WTC11 (cell line): Measurements from ENCODE around the gene SEC24B. TPM values are rescaled to one million over a fixed set of nuclear protein-coding genes. Genes with fewer than 3 reads are reported as not detected.

Source experiments
- ATAC-seq: fragments of 200-7000 bp; cut with Tn5 transposase; 2 replicates; pipeline ENCODE4 v1.10.0; 2021; ENCODE audit warnings: mild to moderate bottlenecking, moderate library complexity
- CTCF ChIA-PET: fragments of 300-600 bp; sonication (Branson Sonifier 250); formaldehyde crosslinking; loops from one replicate; lab custom pipeline; 2021; ENCODE audit warnings: antibody characterized with exemption; lab: Charles Lee
- POLR2A ChIA-PET: fragments of 350-600 bp; sonication (Branson Sonifier 250); formaldehyde crosslinking; loops from one replicate; lab custom pipeline; 2021; ENCODE audit warnings: antibody characterized with exemption; lab: Charles Lee
- DNase-seq: peaks from one replicate; pipeline ENCODE4 v3.0.0; 2021; ENCODE audit warnings: low spot score
- H3K27ac Mint-ChIP-seq: 2 replicates; pipeline ENCODE4 v1.8.0; 2021; ENCODE audit warnings: mixed read lengths
- H3K27me3 Mint-ChIP-seq: 2 replicates; pipeline ENCODE4 v1.8.0; 2021; ENCODE audit warnings: low read depth, mild to moderate bottlenecking, moderate library complexity, mixed read lengths
- H3K36me3 Mint-ChIP-seq: 2 replicates; pipeline ENCODE4 v1.8.0; 2021; ENCODE audit warnings: mixed read lengths
- H3K4me1 Mint-ChIP-seq: 2 replicates; pipeline ENCODE4 v1.8.0; 2022; ENCODE audit warnings: mixed read lengths
- H3K4me3 Mint-ChIP-seq: 2 replicates; pipeline ENCODE4 v1.8.0; 2021; ENCODE audit warnings: mild to moderate bottlenecking, moderate library complexity, mixed read lengths
- H3K9me3 Mint-ChIP-seq: 2 replicates; pipeline ENCODE4 v1.8.0; 2021; ENCODE audit warnings: mixed read lengths
- CREB1 ChIP-seq: sonication (generic); formaldehyde crosslinking; IDR thresholded peaks from 2 replicates; pipeline ENCODE4 v1.8.0; 2023; ENCODE audit warnings: mild to moderate bottlenecking, missing genetic modification reagents
- ESRRA ChIP-seq: sonication (generic); formaldehyde crosslinking; IDR thresholded peaks from 2 replicates; pipeline ENCODE4 v1.8.1; 2022; ENCODE audit warnings: mild to moderate bottlenecking, missing genetic modification reagents, borderline replicate concordance
- ETV6 ChIP-seq: sonication (generic); formaldehyde crosslinking; IDR thresholded peaks from 2 replicates; pipeline ENCODE4 v1.8.1; 2022; ENCODE audit warnings: mild to moderate bottlenecking, missing genetic modification reagents
- FOXP4 ChIP-seq: sonication (generic); formaldehyde crosslinking; IDR thresholded peaks from 2 replicates; pipeline ENCODE4 v1.8.0; 2022; ENCODE audit warnings: mild to moderate bottlenecking, missing genetic modification reagents
- GABPB1 ChIP-seq: sonication (generic); formaldehyde crosslinking; IDR thresholded peaks from 2 replicates; pipeline ENCODE4 v1.8.1; 2023; ENCODE audit warnings: mild to moderate bottlenecking, missing genetic modification reagents
- MAX ChIP-seq: sonication (generic); formaldehyde crosslinking; IDR thresholded peaks from 2 replicates; pipeline ENCODE4 v1.8.0; 2022; ENCODE audit warnings: mild to moderate bottlenecking, missing genetic modification reagents
- NFYB ChIP-seq: sonication (generic); formaldehyde crosslinking; conservative IDR thresholded peaks from 2 replicates; pipeline ENCODE4 v1.8.0; 2022; ENCODE audit warnings: low read depth, missing genetic modification reagents
- PRRX2 ChIP-seq: fragments of 250-450 bp; sonication (Bioruptor Pico); IDR thresholded peaks from 2 replicates; pipeline ENCODE4 v1.8.0; 2021; ENCODE audit warnings: mild to moderate bottlenecking
- RELA ChIP-seq: sonication (generic); formaldehyde crosslinking; IDR thresholded peaks from 2 replicates; pipeline ENCODE4 v1.8.1; 2022; ENCODE audit warnings: missing genetic modification reagents, mild to moderate bottlenecking, borderline replicate concordance
- SOX15 ChIP-seq: fragments of 250-450 bp; sonication (Bioruptor Pico); IDR thresholded peaks from 2 replicates; pipeline ENCODE4 v1.9.0; 2021; ENCODE audit warnings: mild to moderate bottlenecking
- TP53 ChIP-seq: sonication (generic); formaldehyde crosslinking; IDR thresholded peaks from 2 replicates; pipeline ENCODE4 v1.8.1; 2023; ENCODE audit warnings: mild to moderate bottlenecking, missing genetic modification reagents
- ZBTB21 ChIP-seq: sonication (generic); formaldehyde crosslinking; IDR thresholded peaks from 2 replicates; pipeline ENCODE4 v1.8.1; 2023; ENCODE audit warnings: mild to moderate bottlenecking, missing genetic modification reagents, borderline replicate concordance
- ZNF219 ChIP-seq: sonication (generic); formaldehyde crosslinking; IDR thresholded peaks from 2 replicates; pipeline ENCODE4 v1.8.0; 2023; ENCODE audit warnings: missing genetic modification reagents, mild to moderate bottlenecking, borderline replicate concordance
- ZNF423 ChIP-seq: fragments of 250-450 bp; sonication (Bioruptor Pico); IDR thresholded peaks from 2 replicates; pipeline ENCODE4 v2.1.2; 2022; ENCODE audit warnings: mild to moderate bottlenecking, moderate library complexity
- ZNF671 ChIP-seq: fragments of 250-450 bp; sonication (Bioruptor Pico); IDR thresholded peaks from 2 replicates; pipeline ENCODE4 v1.8.0; 2021; ENCODE audit warnings: mild to moderate bottlenecking
- total RNA-seq: library from RNA; stranded (reverse); gene quantifications from 3 replicates; pipeline ENCODE4 v1.2.3, GENCODE V29; 2021
- TF ChIP-seq, protein P1 (sequence below): sonication (generic); formaldehyde crosslinking; IDR thresholded peaks from 2 replicates; pipeline ENCODE4 v1.8.0; 2022; ENCODE audit warnings: mild to moderate bottlenecking, missing genetic modification reagents
- TF ChIP-seq, protein P2 (sequence below): fragments of 250-450 bp; sonication (Bioruptor Pico); IDR thresholded peaks from 2 replicates; pipeline ENCODE4 v1.8.0; 2021; ENCODE audit warnings: mild to moderate bottlenecking

The SEC24B gene
- total RNA-seq, 1 experiment from 2014 or later, result 24.0 TPM

DNA sequence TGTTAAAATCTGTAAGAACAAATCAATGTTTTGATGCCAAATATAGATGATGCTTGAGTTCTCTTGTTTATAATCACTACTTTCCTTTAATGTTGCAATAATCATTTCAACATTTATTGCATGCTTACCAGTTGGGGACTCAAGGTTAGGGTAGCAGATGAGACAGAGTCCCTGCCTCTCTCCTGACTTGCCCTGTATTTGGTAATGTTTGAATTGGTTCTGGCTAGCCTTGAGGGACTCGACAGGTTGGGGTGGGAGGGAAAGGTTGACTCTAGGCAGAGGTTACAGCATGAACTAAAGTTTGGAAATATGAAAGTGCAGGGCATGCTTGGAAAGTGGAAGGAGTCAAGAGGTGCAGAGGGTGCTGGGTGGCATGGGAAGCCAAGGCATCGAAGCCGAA, 2.0 kb downstream of the SEC24B start:
- Mint-ChIP-seq H3K27ac (peak overlapping the region; percentile 53; the same call in 1 of the 2 replicates), H3K27me3 (no peaks in the 10 kb centered on the region), H3K9me3 (no peaks in the 10 kb centered on the region), H3K4me3 (peak overlapping the region; percentile 80), H3K36me3 (peaks cover 2% of the 10 kb centered on the region; the same call in 1 of the 2 replicates), H3K4me1 (peaks cover 56% of the 10 kb centered on the region)
- TF ChIP-seq MAX (CRISPR knock-in tag) (no peak), GABPB1 (0 out of 2 replicates have a peak, but pooled peaks have one; percentile 28)
- CTCF ChIA-PET, result no interaction called here
- POLR2A ChIA-PET, result no interaction called here
- no peak for DNase-seq
- ATAC-seq, result no peak

DNA sequence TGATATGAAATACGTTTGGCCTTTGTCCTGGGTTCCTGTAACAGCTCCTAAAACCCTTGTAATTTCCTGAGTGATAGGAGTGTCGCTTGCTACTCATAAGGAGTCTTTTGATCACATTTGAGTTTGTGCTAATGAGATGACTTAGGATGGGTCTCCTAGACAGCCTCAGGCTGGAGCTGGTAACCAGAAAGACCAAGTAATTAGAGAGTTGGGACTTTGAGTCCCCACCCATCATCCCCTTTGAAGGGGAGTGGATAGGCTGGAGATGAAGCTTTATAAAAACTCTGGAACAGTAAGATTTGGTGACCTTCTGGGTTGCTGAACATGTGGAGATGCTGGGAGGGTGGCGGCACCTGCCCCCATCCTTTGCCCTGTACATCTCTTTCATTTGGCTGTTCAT, 2.9 kb downstream of the SEC24B start:
- TF ChIP-seq ZBTB21 (no peak), SOX15 (CRISPR knock-in tag) (no peak), ZNF219 (CRISPR knock-in tag) (no peak), TP53 (CRISPR knock-in tag) (no peak), NFYB (CRISPR knock-in tag) (no peak), RELA (CRISPR knock-in tag) (no peak)
- Mint-ChIP-seq H3K27ac (no peak overlapping the region), H3K36me3 (no peaks in the 10 kb centered on the region), H3K4me3 (no peak overlapping the region), H3K9me3 (no peaks in the 10 kb centered on the region), H3K27me3 (no peaks in the 10 kb centered on the region), H3K4me1 (peaks cover 62% of the 10 kb centered on the region)
- DNase-seq (no peak), ATAC-seq (no peak)
- ChIA-PET POLR2A (no interaction called here), CTCF (no interaction called here)

DNA sequence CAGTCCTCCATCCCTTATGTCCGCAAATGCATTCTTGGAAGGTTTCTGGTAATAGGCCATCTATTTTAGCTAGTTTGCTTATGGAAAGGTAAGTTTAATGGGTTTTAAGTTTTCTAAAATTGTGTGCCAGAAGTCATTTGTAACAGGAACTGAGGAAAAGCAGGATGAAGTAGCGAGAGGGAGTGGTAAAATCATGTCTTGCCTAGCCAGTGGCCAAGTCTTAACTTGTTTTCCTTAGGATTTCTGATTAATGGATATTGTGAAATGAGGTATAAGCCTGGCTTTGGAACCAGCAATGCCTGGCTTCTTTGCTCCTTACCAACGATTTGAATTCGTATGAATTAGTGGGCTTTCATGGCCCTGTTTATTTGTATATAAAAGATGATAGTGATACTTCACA, 7.3 kb downstream of the SEC24B start:
- DNase-seq (no peak), ATAC-seq (no peak)
- Mint-ChIP-seq H3K4me3 (no peak overlapping the region), H3K4me1 (peaks cover 56% of the 10 kb centered on the region), H3K36me3 (peaks cover 13% of the 10 kb centered on the region), H3K27ac (peak overlapping the region; percentile 84), H3K27me3 (no peaks in the 10 kb centered on the region), H3K9me3 (peaks cover 2% of the 10 kb centered on the region)
- no peak for TF ChIP-seq ZNF671 (CRISPR knock-in tag)
- no peak for TF ChIP-seq CREB1 (CRISPR knock-in tag)
- TF ChIP-seq, protein P1, sequence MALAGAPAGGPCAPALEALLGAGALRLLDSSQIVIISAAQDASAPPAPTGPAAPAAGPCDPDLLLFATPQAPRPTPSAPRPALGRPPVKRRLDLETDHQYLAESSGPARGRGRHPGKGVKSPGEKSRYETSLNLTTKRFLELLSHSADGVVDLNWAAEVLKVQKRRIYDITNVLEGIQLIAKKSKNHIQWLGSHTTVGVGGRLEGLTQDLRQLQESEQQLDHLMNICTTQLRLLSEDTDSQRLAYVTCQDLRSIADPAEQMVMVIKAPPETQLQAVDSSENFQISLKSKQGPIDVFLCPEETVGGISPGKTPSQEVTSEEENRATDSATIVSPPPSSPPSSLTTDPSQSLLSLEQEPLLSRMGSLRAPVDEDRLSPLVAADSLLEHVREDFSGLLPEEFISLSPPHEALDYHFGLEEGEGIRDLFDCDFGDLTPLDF (CRISPR knock-in tag), result no peak
- TF ChIP-seq, protein P2, sequence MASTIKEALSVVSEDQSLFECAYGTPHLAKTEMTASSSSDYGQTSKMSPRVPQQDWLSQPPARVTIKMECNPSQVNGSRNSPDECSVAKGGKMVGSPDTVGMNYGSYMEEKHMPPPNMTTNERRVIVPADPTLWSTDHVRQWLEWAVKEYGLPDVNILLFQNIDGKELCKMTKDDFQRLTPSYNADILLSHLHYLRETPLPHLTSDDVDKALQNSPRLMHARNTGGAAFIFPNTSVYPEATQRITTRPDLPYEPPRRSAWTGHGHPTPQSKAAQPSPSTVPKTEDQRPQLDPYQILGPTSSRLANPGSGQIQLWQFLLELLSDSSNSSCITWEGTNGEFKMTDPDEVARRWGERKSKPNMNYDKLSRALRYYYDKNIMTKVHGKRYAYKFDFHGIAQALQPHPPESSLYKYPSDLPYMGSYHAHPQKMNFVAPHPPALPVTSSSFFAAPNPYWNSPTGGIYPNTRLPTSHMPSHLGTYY (CRISPR knock-in tag), result no peak
- no peak for TF ChIP-seq ESRRA (CRISPR knock-in tag)
- TF ChIP-seq PRRX2 (CRISPR knock-in tag), result no peak
- TF ChIP-seq ETV6 (CRISPR knock-in tag), result no peak
- TF ChIP-seq ZNF423 (CRISPR knock-in tag), result no peak
- no peak for TF ChIP-seq FOXP4 (CRISPR knock-in tag)
- POLR2A ChIA-PET, result no interaction called here
- CTCF ChIA-PET, result no interaction called here
